IMR-90 (cell line): ENCODE data around the gene MAST3.

Experiments
- BHLHE40 ChIP-seq: fragments of 150-350 bp; IDR thresholded peaks from 2 replicates; pipeline ENCODE4 v1.6.1; 2016; ENCODE audit warnings: mild to moderate bottlenecking, low read depth, low read length
- CTCF ChIP-seq: conservative IDR thresholded peaks from 2 replicates; pipeline ENCODE4 v1.5.1; 2012; ENCODE audit warnings: mild to moderate bottlenecking, low read depth, low read length, improper control_type of control experiment

- TF ChIP-seq CTCF (no peak), BHLHE40 (no peak)
Measured at GRCh38 chr19:18194554-18195238, 97.1 kb downstream of the MAST3 start.
